H1 (cell line): ENCODE data around the gene SLX4IP. TPM values are rescaled to one million over a fixed set of nuclear protein-coding genes. Genes with fewer than 3 reads are reported as not detected.

ENCODE experiments used
- CHD7 ChIP-seq: fragments of 300-600 bp; sonication (generic); IDR thresholded peaks from 2 replicates; pipeline ENCODE4 v1.7.1; 2012; ENCODE audit warnings: low read length, moderate library complexity, mild to moderate bottlenecking, inconsistent platforms; ENCODE audit not compliant: insufficient replicate concordance
- CTCF ChIP-seq, 3 experiments: IDR thresholded peaks; 1 replicate in 2 of 3; 2 replicates in 1 of 3; pipeline versions ENCODE4 v1.5.1 to v1.6.1; 2011; ENCODE audit warnings: low read length in 3 of 3, mild to moderate bottlenecking in 3 of 3, inconsistent platforms in 2 of 3, low read depth in 1 of 3, moderate library complexity in 1 of 3; ENCODE audit not compliant: insufficient read depth in 1 of 3; ENCODE audit errors: control extremely low read depth in 1 of 3
- EZH2 ChIP-seq: fragments of 200-600 bp; sonication (generic); IDR thresholded peaks from 2 replicates; pipeline ENCODE4 v1.7.1; 2012; ENCODE audit warnings: low read depth, mild to moderate bottlenecking, moderate library complexity, low read length, inconsistent platforms; ENCODE audit not compliant: severe bottlenecking
- GABPA ChIP-seq: IDR thresholded peaks from 2 replicates; pipeline ENCODE4 v1.6.1; 2011; ENCODE audit warnings: mild to moderate bottlenecking, low read length, moderate library complexity, borderline replicate concordance; ENCODE audit not compliant: insufficient read depth
- KDM5A ChIP-seq: fragments of 200-600 bp; IDR thresholded peaks from 2 replicates; pipeline ENCODE4 v1.7.1; 2012; ENCODE audit warnings: mild to moderate bottlenecking, low read length, inconsistent platforms, mixed read lengths
- SIN3A ChIP-seq, 2 experiments: IDR thresholded peaks in 1 of 2; conservative IDR thresholded peaks in 1 of 2; 2 replicates each; pipeline ENCODE4 v1.6.1; 2011 to 2012; ENCODE audit warnings: low read length in 2 of 2, improper control_type of control experiment in 1 of 2, low read depth in 1 of 2, mild to moderate bottlenecking in 1 of 2
- YY1 ChIP-seq: IDR thresholded peaks from 2 replicates; pipeline ENCODE4 v1.6.1; 2011; ENCODE audit warnings: low read depth, mild to moderate bottlenecking, low read length
- polyA plus RNA-seq, 7 experiments: library from polyadenylated mRNA; depleted of rRNA in 3 of 7; stranded (reverse) in 5 of 7; unstranded in 2 of 7; fragments of >200 nt in 5 of 7; fragments of 200-250 nt in 2 of 7; gene quantifications; 1 replicate in 5 of 7; 2 replicates in 1 of 7; 4 replicates in 1 of 7; pipeline versions ENCODE4 v1.2.1 to v1.2.3, GENCODE V29; 2011 to 2013; ENCODE audit warnings: missing spikeins in 2 of 7, mixed read lengths in 2 of 7
- total RNA-seq: library from RNA; stranded (reverse); fragmentation: NEBNext Ultra II Directional; extraction: Animal tissue kit (Norgen Biotek cat#: 25700); gene quantifications from 2 replicates; pipeline ENCODE4 v1.2.1, GENCODE V29; 2021

Gene SLX4IP
- total and polyA plus RNA-seq, 2 of the 8 experiments (the other 6 are each of a cell fraction or from before 2014, with no cell fraction given), result 2.4 to 8.7 TPM

GRCh38 chr20:10658876-10659632 lies 223.9 kb downstream of the SLX4IP start (continued):
- no peak for TF ChIP-seq CHD7
- no peak for TF ChIP-seq CTCF (IDR thresholded peaks at IDR 0.05; ENCODE audit: control extremely low read depth in 1 of 3, insufficient read depth in 1 of 3, low read depth in 1 of 3, low read length in 3 of 3)
- TF ChIP-seq KDM5A, result no peak
- no peak for TF ChIP-seq SIN3A (conservative IDR thresholded peaks at IDR 0.05 in 1 of 2, IDR thresholded peaks at IDR 0.05 in 1 of 2; ENCODE audit: low read depth in 1 of 2, low read length in 2 of 2)
- TF ChIP-seq GABPA, result no peak
- no peak for TF ChIP-seq EZH2
- TF ChIP-seq YY1, result no peak
